Epidermal melanocyte (primary cell): ENCODE results near the gene LCN12.

ENCODE experiments used
- DNase-seq: peaks from one replicate; pipeline ENCODE4 v3.0.0; 2011; ENCODE audit warnings: low spot score; ENCODE audit not compliant: insufficient read length

Gene LCN12

DNA sequence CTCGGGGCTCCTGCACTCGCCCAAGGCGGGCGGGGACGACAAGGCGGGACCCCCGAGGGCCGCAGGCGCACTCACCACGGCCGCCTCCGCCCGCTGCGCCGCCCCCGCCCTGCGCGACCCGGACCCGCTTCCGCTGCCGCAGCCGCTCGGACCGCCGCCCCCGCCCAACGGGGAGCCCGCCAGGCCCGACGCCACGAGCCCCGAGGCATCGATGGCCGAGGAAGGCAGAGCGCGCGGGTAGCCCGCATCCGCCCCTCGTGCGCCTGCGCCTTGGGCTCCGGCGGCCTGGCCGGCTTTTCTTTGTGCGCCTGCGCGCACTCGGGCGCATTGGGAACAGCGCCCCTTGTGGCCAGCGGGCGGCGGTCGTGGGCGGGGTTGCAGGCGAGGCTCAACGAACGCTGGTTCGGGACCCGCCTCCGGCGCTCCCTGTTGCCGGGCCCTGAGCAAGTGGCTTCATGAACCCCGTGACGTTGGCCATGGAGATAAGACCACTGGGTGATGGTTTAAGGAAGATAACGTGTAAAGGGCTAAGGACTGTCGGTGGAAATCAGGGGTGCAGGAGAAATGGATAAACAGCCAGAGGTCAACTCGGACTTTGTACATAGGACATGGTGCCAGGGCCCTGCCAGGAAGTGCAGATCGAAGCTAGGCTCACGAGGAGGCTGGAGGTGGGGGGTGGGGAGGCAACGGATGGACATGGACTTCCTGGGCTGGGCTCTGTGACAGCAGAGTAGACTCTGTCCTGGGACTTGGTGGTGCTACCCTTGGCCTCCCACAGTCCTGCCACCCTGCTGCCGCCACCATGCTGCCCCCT lies 7.3 kb upstream of the LCN12 start, which contains the start of the genes C8G and FBXW5:
C8G (plus strand) TSS at position 725 of the 814 bp plus-strand sequence; CDS start at position 803, 78 bp downstream.
FBXW5 (minus strand) TSS at position 220 of the 814 bp plus-strand sequence. CDS start 655 bp downstream, outside the sequence.
- DNase-seq, result peak; percentile 99

DNA sequence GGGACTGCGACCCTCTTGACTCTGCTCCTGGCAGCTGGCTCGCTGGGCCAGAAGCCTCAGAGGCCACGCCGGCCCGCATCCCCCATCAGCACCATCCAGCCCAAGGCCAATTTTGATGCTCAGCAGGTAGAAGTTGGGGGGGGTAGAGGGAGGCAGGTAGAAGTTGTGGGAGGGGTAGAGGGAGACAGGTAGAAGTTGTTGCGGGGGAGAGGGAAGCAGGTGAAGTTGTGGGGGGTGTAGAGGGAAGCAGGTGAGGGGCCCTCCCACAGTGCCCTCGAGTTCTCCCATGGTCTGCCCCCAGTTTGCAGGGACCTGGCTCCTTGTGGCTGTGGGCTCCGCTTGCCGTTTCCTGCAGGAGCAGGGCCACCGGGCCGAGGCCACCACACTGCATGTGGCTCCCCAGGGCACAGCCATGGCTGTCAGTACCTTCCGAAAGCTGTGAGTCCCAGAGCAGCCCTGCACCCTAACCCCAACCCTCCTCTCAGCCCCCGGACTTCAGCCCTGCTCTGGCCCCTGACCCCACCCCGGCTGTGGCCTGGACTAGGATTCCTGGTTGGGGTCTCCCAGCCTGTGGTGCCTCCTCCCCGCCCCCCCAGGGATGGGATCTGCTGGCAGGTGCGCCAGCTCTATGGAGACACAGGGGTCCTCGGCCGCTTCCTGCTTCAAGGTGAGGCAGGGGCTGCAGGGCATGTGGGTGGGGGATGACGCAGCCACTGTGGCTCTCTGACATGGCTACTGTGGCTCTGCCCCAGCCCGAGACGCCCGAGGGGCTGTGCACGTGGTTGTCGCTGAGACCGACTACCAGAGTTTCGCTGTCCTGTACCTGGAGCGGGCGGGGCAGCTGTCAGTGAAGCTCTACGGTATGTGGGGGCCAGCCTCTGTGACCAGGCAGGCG lies 6.5 kb upstream of the LCN12 start:
- DNase-seq, result no peak

DNA sequence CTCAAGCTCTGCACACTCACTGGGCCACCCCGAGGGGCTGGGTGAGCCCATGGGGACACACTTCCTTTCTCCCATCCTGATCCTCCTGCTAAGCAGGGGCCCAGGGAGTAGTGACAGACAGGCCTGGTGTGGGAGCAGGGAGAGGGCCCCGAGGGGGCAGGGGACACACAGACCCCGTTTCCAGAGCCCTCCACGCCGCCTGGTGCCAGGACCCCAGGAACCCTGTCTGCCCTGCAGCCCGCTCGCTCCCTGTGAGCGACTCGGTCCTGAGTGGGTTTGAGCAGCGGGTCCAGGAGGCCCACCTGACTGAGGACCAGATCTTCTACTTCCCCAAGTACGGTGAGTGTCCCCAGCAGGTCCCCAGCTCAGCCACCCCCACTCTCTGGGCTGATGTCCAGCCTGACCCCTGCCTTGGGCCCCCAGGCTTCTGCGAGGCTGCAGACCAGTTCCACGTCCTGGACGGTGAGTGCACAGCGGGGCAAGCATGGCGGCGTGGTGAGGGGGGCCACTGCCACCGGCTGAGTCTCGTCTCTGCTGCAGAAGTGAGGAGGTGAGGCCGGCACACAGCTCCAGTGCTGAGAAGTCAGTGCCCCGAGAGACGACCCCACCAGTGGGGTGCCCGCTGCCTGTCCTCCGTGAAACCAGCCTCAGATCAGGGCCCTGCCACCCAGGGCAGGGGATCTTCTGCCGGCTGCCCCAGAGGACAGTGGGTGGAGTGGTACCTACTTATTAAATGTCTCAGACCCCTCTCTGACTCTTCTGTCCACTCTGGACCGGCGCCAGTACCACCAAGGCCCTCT lies 5.6 kb upstream of the LCN12 start:
- no peak for DNase-seq

DNA sequence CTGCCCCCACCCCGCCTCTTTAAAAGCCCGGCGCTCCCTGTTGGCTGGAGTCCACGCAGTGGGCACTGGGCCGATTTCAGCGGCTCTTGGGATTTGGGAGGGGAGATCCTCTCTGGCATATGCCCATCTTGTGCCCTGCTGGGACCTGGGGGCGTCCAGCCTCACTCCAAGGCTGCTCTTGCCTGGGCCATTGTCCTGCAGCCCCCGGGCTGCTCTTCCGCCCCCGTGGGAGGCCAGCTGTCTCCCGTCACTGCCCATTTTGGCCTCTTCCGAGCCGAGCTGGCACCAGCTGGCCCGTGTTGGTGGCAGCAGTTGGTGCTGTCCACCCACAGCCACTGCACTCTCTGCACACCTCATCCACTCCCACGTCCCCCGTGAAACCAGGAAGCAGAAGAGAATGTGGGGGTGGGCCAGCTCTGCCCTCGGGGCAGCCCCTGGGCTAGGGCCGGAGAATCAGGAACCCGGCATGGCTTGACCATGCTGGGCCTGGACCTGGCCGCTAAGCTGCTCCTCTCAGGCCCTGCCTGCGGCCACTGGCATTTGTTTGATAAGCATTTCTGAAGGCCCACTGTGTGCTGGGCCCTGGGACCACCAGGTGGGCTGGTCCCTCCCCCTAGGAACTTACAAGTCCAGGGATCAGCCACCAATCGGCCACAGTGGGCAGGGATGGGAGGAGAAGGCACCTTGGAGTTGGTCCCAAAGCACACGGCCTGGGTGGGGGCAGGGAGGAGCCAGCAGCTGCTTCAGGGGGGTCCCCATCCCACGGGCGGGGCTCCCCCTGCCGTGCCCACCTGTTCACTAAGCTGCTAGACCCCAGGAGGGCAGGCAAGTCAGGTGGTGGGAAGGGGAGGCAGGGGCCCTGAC lies 4.8 kb upstream of the LCN12 start:
- no peak for DNase-seq

DNA sequence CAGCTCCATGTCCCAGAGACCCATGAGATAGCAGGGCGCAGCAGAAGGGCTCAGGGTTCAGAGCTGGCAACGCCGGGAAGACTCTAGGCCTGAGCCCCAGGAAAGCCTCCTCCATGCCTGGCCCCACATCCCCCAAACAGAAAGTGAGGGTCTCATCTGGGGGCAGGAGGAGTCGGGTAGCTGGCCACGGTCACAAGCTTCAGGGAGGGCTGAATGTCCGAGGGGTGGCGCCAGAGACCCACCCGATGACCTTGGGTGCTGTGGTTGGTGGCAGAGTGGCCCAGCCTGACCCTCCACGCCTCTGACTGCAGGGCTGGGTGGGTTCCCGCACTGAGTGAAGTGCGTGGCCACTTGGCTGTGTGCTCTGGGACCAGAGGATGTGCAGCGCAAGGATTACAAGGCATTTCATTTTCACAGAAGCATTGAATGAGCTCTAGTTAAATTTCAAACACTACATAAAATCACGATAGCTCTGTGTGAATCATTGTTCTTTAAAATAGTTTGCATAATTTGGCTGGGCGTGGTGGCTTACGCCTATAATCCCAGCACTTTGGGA lies 4.0 kb upstream of the LCN12 start:
- DNase-seq, result no peak

DNA sequence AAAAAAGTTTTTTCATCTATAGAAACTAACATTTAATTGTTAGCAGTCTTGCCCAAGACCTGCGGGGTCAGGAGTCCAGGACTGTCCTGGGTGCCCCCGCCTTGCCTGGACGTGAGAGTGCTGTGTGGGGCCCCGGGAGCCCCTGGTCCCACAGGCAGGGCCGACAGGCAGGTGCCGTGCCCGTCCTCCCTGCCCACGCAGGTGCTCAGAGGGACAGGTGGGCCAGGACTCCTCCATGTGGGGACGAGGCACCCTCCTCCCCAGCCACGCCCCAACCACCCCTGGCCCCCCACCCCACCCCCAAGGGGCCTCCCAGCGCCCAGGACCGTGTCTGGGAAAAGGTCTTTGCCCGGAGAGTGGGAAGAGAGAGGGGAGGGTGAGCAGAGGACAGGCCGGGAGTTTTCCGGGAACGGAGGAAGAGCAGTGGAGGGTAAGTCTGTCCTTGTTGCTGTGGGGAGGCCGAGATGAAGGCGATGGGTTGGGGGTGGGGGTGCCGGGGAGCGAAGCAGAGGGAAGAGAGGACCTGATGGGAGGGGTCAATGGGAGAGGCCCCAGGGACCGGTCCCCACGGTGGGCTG lies 2.7 kb upstream of the LCN12 start:
- no peak for DNase-seq

DNA sequence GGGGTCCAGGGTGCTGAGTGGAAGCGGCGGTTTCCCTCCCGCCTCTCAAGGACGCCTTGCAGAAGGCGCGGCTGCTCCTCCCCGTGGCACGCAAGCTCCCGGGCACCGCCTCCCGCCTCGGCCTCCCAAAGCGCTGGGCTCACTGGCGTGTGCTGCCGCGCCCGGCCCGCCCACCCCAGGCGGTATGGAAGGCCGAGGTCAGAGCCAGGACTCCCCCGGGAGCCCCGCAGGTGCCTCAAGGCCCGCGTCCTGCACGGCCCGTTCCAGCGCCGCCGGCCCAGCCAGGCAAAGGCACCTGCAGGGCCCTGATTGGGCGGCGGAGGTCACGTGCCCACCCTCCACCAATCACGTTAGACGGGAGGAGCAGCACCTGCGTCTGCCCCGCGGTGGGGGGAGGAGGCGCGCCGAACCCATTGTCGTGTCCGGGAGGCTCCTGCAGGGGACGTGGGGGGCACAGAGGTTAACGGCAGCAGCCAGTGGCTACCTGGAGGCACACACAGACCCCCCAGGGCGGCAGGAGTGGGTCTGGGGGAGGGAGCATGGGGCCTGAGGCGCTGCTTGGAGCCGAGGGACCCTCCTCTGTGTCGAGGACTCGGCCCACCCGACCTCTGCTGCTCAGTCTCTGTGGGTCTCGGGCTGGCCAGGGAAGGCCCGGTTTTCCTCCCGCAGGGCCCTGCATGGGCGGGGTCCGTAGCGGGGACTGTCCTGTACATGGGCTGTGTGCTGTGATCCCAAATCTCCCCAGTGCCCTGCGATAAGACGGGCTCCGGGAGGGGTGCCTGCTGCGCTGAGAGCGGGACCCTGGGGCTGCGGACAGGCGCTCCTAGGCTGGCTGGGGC lies 2.0 kb upstream of the LCN12 start:
- peak; percentile 99 for DNase-seq

DNA sequence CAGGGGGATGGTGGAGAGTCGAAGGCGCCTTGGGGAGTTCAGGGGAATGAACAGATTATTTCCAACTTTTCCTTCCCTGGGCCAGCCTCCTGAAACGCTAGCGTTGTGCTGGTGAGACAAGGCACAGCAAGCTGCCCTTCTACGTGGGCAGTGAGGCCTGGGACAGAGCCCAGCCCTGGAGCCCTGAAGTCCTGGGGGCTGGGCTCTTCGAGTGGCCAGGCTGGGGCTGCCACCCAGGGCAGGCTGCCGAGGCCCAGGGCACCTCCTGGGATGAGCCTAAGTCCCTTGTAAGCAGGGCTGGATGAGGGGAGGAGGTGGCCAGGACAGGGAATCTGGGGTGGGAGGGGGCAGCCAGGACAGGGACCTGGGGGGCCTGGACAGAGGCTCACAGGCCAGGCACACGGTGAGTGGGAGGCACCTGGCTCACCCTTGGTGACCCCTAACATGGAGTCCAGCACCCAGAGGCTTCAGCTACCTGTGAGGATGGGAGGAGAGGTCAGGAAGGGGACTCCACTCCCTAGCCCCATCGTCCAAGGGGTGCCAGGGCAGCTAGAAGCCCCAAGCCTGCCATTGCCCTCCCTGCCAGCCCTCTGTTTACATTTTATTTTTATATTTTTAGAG lies 1.3 kb upstream of the LCN12 start:
- no peak for DNase-seq

DNA sequence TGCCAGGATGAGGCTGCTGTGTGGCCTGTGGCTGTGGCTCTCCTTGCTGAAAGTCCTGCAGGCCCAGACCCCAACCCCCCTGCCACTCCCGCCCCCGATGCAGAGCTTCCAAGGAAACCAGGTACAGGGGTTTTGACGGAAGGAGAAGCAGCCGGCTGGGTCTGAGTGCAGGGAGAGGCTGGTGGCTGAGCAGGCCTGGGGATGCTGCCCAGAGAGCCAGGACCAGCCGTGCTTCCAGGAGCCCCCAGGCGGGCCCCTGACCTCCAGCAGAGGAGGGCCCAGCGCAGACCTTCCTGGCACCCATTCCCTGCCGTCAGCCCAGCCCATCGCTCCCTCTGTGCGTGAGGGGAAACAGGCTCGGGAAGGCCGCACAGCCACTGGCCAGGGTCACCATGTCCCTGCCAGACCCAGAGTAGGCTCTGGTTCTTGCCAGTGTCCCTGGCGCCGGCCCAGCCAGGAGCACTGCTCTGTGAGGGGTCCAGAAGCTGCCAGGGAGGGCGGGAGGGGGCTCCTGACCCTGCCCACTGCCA lies 313 bp downstream of the LCN12 start:
- no peak for DNase-seq

DNA sequence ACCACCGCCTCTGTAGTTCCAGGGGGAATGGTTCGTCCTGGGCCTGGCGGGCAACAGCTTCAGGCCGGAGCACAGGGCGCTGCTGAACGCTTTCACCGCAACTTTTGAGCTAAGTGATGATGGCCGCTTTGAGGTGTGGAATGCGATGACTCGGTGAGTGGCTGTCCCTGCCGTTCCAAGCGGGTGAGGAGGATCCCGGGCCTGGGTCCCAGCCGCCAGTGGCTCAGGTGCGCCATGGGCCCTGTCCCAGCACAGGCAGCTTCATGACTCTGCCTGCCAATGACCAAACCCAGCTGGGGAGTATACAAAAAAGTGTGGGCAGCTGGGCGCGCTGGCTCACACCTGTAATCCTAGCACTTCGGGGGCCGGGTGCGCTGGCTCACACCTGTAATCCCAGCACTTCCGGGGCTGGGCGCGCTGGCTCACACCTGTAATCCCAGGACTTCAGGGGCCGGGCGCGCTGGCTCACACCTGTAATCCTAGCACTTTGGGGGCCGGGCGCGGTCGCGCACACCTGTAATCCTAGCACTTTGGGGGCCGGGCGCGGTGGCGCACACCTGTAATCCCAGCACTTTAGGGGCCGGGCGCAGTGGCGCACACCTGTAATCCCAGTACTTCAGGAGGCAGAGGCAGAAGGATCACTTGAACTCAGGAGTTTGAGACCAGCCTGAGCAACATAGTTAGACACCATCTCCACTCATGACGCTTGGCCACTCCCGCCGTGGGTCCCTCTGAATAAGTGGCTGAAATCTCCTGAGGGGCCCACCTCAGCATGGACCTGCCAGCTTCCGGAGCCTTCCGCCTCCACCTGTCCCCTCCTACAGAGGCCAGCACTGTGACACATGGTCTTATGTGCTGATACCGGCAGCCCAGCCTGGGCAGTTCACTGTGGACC lies 1.1 kb downstream of the LCN12 start:
- DNase-seq, result no peak

DNA sequence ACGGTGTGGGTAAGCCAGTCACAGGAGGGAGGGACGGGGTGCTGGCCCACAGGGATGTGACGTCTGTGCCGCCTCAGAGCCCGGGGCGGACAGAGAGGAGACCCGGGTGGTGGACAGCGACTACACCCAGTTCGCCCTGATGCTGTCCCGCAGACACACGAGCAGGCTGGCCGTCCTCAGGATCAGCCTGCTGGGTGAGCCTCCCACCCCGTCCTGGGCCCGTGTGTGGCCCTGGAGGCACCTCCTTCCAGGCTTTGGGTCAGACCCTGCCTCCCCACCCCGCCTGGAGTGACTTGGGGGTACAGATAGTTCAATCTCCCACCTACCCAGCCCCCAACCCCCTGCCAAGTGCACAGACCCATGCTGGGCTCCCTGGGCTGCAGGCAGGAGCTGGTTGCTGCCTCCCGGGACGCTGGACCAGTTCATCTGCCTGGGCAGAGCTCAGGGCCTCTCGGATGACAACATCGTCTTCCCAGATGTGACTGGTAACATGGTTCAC lies 1.7 kb downstream of the LCN12 start:
- no peak for DNase-seq

DNA sequence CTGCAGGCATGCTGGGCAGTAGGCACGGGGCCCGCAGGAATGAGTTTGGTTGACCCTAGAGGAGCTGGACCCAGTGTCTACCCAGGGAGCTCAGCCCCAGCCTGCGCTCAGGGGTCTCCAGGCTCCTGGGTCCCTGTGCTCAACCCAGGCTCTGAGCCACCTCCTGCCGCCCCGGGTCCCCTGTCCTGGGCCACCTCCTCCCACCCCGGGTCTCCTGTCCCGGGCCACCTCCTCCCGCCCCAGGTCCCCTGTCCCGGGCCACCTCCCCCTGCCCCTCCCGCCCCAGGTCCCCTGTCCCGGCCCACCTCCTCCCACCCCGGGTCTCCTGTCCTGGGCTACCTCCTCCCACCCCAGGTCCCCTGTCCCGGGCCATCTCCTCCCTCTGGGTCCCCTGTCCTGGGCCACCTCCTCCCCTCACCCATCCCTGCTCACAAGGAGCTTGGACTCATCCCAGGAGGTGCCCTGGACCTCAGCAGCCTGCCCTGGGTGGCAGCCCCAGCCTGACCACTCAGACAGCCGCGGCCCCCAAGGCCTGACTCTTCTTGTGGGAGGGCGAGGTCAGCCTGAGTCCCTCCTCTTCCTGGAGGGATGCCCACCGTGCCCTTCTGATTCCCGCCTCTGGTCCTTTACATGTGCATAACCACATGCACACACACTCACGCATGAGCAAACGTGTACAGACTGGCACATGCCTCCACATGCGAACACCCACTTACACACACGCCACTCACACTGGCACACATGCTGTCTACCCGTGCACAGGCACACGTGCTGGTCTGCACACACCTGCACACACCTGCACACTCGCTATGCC lies 2.4 kb downstream of the LCN12 start:
- no peak for DNase-seq

DNA sequence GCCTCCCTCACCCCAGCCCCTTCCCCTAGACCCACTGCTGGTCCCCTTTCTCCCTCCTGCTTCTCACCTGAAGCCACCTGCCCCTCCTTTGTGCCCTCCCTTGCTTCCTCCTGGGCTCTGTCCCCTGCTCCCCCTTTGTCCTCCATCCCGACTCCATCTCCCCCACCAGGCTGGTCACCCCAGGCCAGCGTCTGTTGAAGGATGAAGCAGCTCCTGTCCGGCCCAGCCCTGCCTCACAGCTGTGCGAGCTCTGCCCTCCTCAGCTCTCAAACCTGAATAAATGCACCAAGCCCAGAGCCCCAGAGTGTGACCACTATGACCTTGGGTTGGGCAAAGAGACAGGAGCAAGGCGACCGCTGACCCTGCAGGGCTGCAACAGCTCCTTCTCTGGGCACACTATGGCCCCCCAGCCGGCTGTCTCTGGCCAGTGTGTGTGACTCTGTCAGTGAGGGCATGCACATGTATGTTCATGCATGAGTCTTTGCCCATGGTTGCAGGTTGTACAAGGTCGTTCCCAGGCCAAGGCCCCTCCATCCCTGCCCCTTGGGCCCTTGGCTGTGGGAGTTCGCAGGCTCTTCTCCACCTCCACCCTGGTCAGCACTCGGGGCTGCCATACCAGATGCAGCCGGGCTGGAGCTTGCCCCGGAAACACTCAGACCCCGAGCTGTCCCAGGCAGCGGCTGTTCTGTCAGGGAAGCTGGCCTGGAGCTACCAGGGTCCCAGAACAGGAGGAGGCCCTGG lies 3.3 kb downstream of the LCN12 start:
- no peak for DNase-seq

DNA sequence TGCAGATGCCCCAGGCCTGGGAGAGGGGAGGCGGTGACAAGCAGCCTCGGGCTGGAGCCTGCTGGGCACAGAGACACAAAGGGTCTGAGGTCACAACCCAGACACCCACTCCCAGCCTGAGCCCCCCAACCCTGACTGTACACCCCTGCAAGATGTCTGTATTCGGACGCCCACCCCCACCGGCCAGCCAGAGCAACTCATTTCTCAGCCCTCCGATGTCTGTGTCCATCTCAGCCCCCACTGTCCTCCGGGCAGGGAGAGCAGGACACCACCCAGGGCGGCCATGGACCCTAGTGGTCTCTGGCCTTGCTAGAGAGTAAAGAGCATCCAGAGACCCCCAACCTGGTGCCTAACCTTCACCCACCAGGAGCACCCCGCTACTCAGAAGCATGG lies 3.9 kb downstream of the LCN12 start:
- DNase-seq, result no peak

DNA sequence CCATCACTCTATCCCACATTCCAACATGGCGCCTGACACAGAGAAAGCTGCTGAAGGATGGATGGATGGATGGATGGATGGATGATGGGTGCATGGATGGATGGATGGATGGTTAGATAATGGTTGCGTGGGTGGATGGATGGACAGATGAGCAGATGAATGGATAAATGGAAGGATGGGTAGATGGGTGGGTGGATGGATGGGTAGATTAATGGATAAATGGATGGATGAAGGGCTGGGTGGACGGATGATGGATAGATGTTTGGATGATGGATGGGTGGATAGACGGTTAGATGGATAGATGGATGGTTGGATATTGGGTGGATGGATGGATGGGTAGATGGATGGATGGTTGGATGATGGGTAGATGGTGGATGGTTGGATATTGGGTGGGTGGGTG lies 4.5 kb downstream of the LCN12 start:
- no peak for DNase-seq
